Islet precursor cell (in vitro differentiated cells): ENCODE results near the gene DST.

Experiments used
- DNase-seq: peaks from one replicate; pipeline ENCODE4 v3.0.0-alpha.2; 2018

Gene DST

GRCh38 chr6:56479381-56479780 lies 163.3 kb downstream of the DST start:
- no peak for DNase-seq

DNA sequence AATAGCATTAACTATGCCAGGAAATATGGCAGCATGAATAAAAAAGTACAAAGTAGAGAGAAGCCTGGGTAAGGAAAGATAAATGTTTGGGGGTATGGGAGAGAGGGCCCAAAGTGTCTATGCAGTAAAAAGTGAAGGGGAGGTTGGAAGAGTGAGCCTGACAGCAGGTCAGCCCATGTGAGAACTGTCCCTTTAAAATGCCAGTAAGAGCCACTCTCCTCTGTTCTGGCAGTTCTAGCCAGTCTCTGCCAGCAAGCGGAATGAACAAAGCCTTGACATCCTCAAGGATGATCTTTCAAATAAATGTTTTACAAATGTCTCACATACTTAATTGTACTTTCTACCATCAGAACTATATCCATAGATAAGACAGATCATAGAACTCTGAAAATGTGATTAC lies 164.5 kb downstream of the DST start:
- DNase-seq, result no peak

DNA sequence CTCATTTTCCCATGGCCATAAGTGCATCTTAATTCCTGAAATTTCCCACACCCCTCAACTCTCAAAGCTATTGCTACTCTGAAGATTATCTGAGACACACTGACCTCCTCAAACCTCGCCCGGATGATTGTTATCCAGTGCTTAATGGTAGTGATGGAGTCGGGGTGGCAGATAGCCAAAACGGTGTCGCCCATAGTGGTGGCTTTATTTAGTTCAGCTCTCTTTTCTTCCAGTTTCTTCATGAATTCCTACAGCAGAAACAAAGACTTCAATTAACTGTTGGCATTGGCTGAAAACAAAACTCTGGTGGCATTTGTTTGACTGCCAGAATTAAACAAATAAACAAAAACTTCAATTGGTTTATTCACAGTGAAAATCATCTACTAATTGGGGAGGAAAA lies 165.4 kb downstream of the DST start:
- no peak for DNase-seq

DNA sequence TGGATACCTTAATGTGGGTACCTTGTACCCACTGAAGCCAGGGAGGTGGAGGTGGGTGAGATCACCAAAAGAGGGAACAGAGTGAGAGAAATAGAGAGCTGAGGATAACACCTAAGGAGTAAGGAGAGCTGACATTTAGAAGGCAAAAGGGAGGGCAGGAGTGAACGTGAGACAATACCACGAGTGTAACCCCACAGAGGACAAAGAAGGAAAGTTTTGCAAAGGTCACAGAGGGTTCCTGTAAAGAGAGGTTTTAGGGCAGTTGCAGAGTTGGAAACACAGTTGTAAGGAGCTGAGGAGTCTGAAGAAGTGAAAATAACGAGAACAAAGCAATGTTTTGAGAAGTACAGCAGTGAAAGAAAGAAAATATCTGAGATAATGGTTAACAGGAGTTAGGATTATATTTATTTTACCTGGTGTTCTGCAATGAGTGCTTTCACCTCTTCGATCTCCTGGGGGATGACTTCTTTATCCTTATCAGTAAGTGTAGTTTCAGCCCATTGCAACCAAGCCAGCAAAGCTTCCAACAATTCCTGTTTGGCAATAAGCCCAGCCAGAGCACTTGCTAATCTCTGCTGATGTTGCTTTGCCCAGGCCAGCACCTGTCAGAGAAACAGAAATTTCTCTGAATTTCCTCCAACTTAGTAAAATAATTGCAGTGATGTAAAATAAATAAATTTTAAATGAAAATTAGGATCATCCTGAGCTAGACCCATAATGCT lies 166.8 kb downstream of the DST start:
- DNase-seq, result no peak

GRCh38 chr6:56474532-56474931 lies 168.2 kb downstream of the DST start:
- no peak for DNase-seq

- no peak for DNase-seq
These were observed 179.2 kb downstream of the DST start for GRCh38 chr6:56463443-56463842.

DNA sequence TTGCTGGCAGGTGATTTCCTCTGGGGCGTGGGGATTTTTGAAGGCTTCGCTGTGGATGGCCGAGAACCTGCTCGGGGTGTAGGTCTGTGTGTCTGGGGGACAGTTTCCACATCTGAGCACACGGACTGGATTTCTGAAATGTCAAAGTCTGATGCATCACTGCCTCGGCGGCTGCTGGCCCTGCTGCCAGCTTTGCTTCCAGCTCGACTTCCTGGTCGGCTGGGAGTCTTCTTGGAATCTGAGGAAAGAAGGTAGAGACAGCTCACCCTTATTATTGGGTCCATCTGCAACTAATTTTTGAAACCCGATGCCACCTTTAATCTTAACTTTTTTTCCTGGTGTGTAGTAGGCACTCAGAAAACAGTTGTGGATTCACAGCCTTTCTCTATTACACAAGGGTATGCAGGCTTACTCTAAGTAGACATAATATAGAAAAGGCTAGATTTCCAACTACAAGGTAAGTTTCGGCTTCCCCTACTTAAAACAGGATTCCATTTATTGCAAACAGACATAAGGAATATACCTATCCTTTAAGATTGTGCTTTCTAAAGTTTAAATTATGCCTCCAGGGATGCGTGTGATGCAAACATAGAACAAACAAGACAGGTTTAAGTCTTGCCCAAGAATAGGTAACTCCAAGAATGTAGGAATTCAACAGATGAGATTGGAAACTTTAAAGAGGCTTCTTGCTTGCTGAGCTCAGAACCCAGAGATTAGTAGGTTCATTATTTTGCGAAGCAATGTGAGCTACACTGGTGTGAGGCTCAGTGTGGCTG lies 183.5 kb downstream of the DST start:
- no peak for DNase-seq

- DNase-seq, result no peak
These were observed 184.3 kb downstream of the DST start for GRCh38 chr6:56458324-56458884.

DNA sequence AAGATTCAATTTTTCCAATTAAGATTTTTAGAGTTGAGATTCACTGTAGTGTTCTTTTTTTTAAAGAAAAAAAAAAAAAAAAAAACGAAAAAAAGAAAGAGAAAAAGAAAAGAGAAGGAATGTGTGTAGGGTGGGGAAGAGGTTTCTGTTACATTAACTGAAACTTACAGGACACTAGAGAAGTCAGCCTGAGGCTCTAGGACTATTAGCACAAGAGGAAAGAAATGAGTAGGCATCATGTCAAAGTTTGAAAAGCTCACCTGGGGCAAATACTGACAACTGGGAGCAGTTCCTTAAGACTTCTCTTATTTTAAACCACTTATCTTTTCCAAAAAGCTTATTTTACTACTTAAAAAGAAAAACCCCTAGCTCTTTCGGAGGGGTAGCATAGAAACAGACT lies 185.9 kb downstream of the DST start:
- no peak for DNase-seq

- no peak for DNase-seq
These were observed 191.6 kb downstream of the DST start for GRCh38 chr6:56450882-56451739.

DNA sequence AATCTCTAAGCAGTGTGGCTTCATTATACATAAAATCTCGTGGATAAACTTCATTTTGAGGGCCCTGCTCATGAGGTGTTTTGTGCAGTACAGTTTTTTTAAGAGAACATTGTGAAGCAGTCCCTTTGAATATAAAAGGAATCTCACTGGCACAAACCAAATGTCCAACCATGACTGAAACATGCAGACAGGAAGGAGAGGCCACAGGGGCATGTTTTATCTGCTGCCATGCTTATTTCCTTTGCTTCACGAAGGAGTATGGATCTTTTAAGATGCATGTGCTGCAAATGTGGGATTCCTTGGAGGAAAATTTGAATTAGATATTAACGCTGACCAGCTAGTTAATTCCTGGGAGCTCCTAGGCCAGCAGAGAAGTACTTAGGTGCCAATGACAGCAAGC lies 192.3 kb downstream of the DST start:
- DNase-seq, result no peak

GRCh38 chr6:56448046-56448445 lies 194.6 kb downstream of the DST start:
- no peak for DNase-seq

DNA sequence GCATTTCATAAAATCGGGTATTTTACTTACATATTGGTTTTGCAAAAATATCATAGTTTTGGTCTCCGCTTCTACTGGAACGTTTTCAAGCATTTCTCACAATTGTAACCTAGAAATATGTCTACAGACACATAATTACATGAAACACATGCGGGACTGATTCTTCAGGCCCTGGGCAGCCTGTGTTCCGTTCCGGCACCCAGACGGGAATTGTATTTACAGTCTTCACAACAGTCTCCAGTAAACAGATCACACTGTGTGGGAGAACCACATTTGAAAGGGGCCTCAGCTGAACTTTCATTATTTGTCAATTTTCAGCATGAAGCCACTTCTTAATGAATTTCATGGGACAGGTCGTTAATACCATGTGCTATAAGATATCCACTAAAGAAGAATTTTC lies 196.9 kb downstream of the DST start:
- no peak for DNase-seq

GRCh38 chr6:56444855-56445254 lies 197.8 kb downstream of the DST start:
- DNase-seq, result no peak

DNA sequence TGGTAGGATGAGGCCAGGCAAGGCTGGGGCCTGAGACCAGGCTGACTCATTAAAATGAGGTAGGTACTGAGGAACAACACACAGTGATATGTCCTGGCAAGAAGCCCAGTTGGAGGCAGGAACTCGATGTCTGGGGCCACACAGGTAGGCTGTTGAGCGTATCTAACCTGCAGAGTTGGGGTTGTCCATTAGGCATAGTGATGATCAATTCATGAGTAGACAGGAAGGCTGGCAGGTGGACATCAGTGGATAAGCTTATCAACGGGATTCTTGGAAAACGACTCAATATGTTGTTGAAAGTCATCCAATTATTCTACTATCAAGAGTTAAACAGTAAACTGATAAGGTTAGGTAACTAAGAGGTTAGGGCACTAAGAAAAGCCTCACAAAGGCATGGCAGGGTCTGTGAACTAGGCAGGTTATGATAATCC lies 202.1 kb downstream of the DST start:
- no peak for DNase-seq

- no peak for DNase-seq
These were observed 205.4 kb downstream of the DST start for GRCh38 chr6:56437171-56437900.

- no peak for DNase-seq
These were observed 206.9 kb downstream of the DST start for GRCh38 chr6:56435754-56436153.

DNA sequence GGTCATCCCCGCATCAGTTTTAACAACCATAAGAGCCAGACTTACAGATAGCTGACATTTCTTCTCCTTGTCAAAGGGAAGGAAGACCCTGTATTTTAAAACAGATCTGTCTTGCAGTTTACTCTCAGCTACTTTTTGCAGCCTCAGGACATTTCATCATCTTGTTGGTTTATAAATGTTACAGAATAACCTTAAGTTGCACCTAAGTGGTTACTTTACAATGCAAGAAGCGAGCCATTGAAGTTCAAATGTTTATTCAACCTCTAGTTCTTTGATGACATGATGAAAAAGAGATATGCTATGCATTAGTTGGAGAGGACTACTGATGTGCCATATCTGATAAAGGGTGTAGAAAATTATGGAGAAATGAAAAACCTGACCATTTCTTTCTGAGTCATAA lies 207.4 kb downstream of the DST start:
- DNase-seq, result no peak

DNA sequence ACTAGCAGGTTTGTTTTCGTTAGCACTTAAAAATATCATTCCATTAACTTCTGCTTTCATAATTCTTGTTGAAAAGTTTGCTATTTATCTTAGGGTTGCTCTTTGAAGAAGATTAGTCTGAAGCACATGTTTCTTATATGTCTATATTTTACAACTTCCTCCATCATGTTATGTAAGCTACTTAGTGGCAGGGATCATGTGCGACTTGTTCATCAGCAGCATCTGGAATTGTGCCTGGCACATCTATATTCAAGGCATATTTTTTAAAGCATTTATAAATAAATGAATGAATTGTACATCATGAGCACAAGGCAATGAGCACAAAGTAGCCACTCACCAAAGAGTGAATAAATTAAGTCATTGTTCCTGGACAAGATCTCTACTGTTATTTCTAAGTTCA lies 208.1 kb downstream of the DST start:
- no peak for DNase-seq

- no peak for DNase-seq
These were observed 209.6 kb downstream of the DST start for GRCh38 chr6:56433119-56433518.

- no peak for DNase-seq
These were observed 210.5 kb downstream of the DST start for GRCh38 chr6:56432194-56432593.
